H1 (cell line): ENCODE measurements around the gene PC. TPM values are rescaled to one million over a fixed set of nuclear protein-coding genes. Genes with fewer than 3 reads are reported as not detected.

Experiments
- CTCF ChIA-PET: fragments of 300-600 bp; sonication (Branson Sonifier 250); formaldehyde crosslinking; loops from one replicate; lab custom pipeline; 2021; ENCODE audit not compliant: partially characterized antibody; lab: Charles Lee
- POLR2A ChIA-PET: fragments of 300-600 bp; sonication (Branson Sonifier 250); formaldehyde crosslinking; loops from one replicate; lab custom pipeline; 2021; ENCODE audit warnings: inconsistent platforms; ENCODE audit not compliant: partially characterized antibody; lab: Charles Lee
- DNase-seq, 2 experiments: peaks; one replicate each; pipeline versions ENCODE4 v3.0.0 to v3.0.0-alpha.2; 2010 to 2022; ENCODE audit warnings: low spot score in 2 of 2, low read depth in 1 of 2, mixed read lengths in 1 of 2
- FAIRE-seq: peaks from 2 replicates; lab custom pipeline; 2011; peaks lifted over from hg19 to GRCh38; lab: Jason Lieb, UNC
- H2AFZ ChIP-seq: 2 replicates; pipeline ENCODE4 v1.8.1; 2012; ENCODE audit warnings: low read length, inconsistent platforms
- H2AK5ac ChIP-seq: 2 replicates; pipeline ENCODE4 v1.6.1; 2013; ENCODE audit warnings: low read depth, low read length
- H2BK120ac ChIP-seq: replicated peaks from 2 replicates; pipeline ENCODE3; 2013; ENCODE audit warnings: low read depth, low read length, inconsistent platforms
- H2BK12ac ChIP-seq: 2 replicates; pipeline ENCODE4 v1.6.1; 2013; ENCODE audit warnings: low read depth, low read length
- H2BK15ac ChIP-seq: 2 replicates; pipeline ENCODE4 v1.6.1; 2013; ENCODE audit warnings: low read length
- H2BK20ac ChIP-seq: 2 replicates; pipeline ENCODE4 v1.6.1; 2013; ENCODE audit warnings: low read length
- H2BK5ac ChIP-seq: 2 replicates; pipeline ENCODE4 v1.6.1; 2013; ENCODE audit warnings: low read depth, low read length
- H3K14ac ChIP-seq: 2 replicates; pipeline ENCODE4 v1.6.1; 2013; ENCODE audit warnings: inconsistent platforms; ENCODE audit not compliant: insufficient read length
- H3K18ac ChIP-seq: 2 replicates; pipeline ENCODE4 v1.6.1; 2013; ENCODE audit warnings: low read length; ENCODE audit errors: extremely low read depth
- H3K23ac ChIP-seq: 2 replicates; pipeline ENCODE4 v1.6.1; 2013; ENCODE audit warnings: inconsistent platforms; ENCODE audit not compliant: insufficient read length
- H3K23me2 ChIP-seq: 2 replicates; pipeline ENCODE4 v1.6.1; 2013; ENCODE audit warnings: low read depth, low read length
- H3K27ac ChIP-seq: 2 replicates; pipeline ENCODE4 v1.6.1; 2011; ENCODE audit warnings: low read depth, low read length, inconsistent platforms
- H3K27me3 ChIP-seq, 4 experiments: replicated peaks in 1 of 4; 1 replicate in 1 of 4; 2 replicates in 3 of 4; pipeline versions ENCODE4 v1.6.1 to v1.8.1; 2011 to 2013; ENCODE audit warnings: low read length in 3 of 4, mild to moderate bottlenecking in 3 of 4, inconsistent platforms in 2 of 4, mixed read lengths in 2 of 4, moderate library complexity in 1 of 4; ENCODE audit not compliant: control insufficient read depth in 3 of 4, insufficient read depth in 3 of 4; ENCODE audit errors: extremely low read depth in 1 of 4
- H3K36me3 ChIP-seq, 4 experiments: 2 replicates each; pipeline versions ENCODE4 v1.6.1 to v1.8.1; 2011 to 2013; ENCODE audit warnings: mild to moderate bottlenecking in 4 of 4, low read length in 3 of 4, moderate library complexity in 2 of 4, control low read depth in 1 of 4, inconsistent platforms in 1 of 4; ENCODE audit not compliant: insufficient read depth in 4 of 4, control insufficient read depth in 2 of 4
- H3K4ac ChIP-seq: replicated peaks from 2 replicates; pipeline ENCODE3; 2013; ENCODE audit warnings: low read length, low read depth, mixed read lengths, inconsistent platforms; ENCODE audit not compliant: insufficient read length
- H3K4me1 ChIP-seq, 4 experiments: replicated peaks in 1 of 4; 1 replicate in 1 of 4; 2 replicates in 3 of 4; pipeline versions ENCODE4 v1.6.1 to v1.8.1; 2011 to 2013; ENCODE audit warnings: low read length in 3 of 4, inconsistent platforms in 2 of 4, mixed read lengths in 1 of 4; ENCODE audit not compliant: insufficient read depth in 4 of 4, control insufficient read depth in 3 of 4
- H3K4me2 ChIP-seq, 2 experiments: 2 replicates each; pipeline versions ENCODE4 v1.6.1 to v1.8.1; 2011 to 2013; ENCODE audit warnings: low read depth in 2 of 2, low read length in 2 of 2, control low read depth in 1 of 2, inconsistent platforms in 1 of 2, mild to moderate bottlenecking in 1 of 2; ENCODE audit not compliant: insufficient read depth in 1 of 2
- H3K4me3 ChIP-seq, 4 experiments: fragments of 200-600, 300-600 bp in 1 of 4; sonication (generic), shearing (Covaris generic), sonication (Bioruptor Twin) in 1 of 4; 2 replicates each; pipeline versions ENCODE4 v1.5.1 to v1.8.1; 2011 to 2016; ENCODE audit warnings: low read length in 4 of 4, low read depth in 3 of 4, control low read depth in 2 of 4, inconsistent platforms in 2 of 4, mild to moderate bottlenecking in 2 of 4, mixed read lengths in 1 of 4, moderate library complexity in 1 of 4; ENCODE audit not compliant: insufficient read depth in 2 of 4; ENCODE audit errors: extremely low read depth in 1 of 4
- H3K56ac ChIP-seq: replicated peaks from 2 replicates; pipeline ENCODE3; 2013; ENCODE audit warnings: low read depth, mild to moderate bottlenecking, mixed read lengths, low read length, inconsistent platforms; ENCODE audit not compliant: insufficient read length
- H3K79me1 ChIP-seq: 2 replicates; pipeline ENCODE4 v1.6.1; 2013; ENCODE audit warnings: low read depth, low read length, control low read depth
- H3K79me2 ChIP-seq, 2 experiments: 2 replicates each; pipeline versions ENCODE4 v1.6.1 to v1.8.1; 2012 to 2013; ENCODE audit warnings: low read length in 2 of 2, mild to moderate bottlenecking in 2 of 2, inconsistent platforms in 1 of 2; ENCODE audit not compliant: insufficient read depth in 2 of 2, control insufficient read depth in 1 of 2
- H3K9ac ChIP-seq, 4 experiments: replicated peaks in 1 of 4; 1 replicate in 1 of 4; 2 replicates in 3 of 4; pipeline versions ENCODE4 v1.6.1 to v1.8.1; 2011 to 2013; ENCODE audit warnings: low read depth in 3 of 4, low read length in 3 of 4, control low read depth in 2 of 4, mild to moderate bottlenecking in 2 of 4, moderate library complexity in 2 of 4, inconsistent platforms in 1 of 4; ENCODE audit errors: extremely low read depth in 1 of 4
- H3K9me3 ChIP-seq, 2 experiments: 2 replicates each; pipeline versions ENCODE4 v1.6.1 to v1.8.1; 2012 to 2013; ENCODE audit warnings: mild to moderate bottlenecking in 2 of 2, moderate library complexity in 2 of 2, control low read depth in 1 of 2, inconsistent platforms in 1 of 2, low read depth in 1 of 2, low read length in 1 of 2, mixed read lengths in 1 of 2; ENCODE audit not compliant: insufficient read depth in 2 of 2
- H4K20me1 ChIP-seq, 2 experiments: replicated peaks in 1 of 2; 2 replicates each; pipeline versions ENCODE3 to v1.8.1; 2011 to 2013; ENCODE audit warnings: inconsistent platforms in 2 of 2, low read length in 2 of 2, mild to moderate bottlenecking in 1 of 2; ENCODE audit not compliant: insufficient read depth in 2 of 2, control insufficient read depth in 1 of 2
- H4K5ac ChIP-seq: 2 replicates; pipeline ENCODE4 v1.6.1; 2013; ENCODE audit warnings: low read length, low read depth, mixed read lengths, inconsistent platforms; ENCODE audit not compliant: insufficient read length
- H4K8ac ChIP-seq: 2 replicates; pipeline ENCODE4 v1.8.0; 2013; ENCODE audit warnings: mild to moderate bottlenecking, moderate library complexity, low read length, inconsistent platforms; ENCODE audit not compliant: insufficient read depth; ENCODE audit errors: extremely low read depth
- H4K91ac ChIP-seq: replicated peaks from 2 replicates; pipeline ENCODE3; 2013; ENCODE audit warnings: low read length, mixed read lengths, inconsistent platforms; ENCODE audit not compliant: insufficient read length
- BACH1 ChIP-seq: IDR thresholded peaks from 2 replicates; pipeline ENCODE4 v1.6.1; 2012; ENCODE audit warnings: low read length, improper control_type of control experiment
- BRCA1 ChIP-seq: IDR thresholded peaks from 2 replicates; pipeline ENCODE4 v1.6.1; 2012; ENCODE audit warnings: low read depth, low read length, improper control_type of control experiment
- CBX5 ChIP-seq: fragments of 300-800, 300-1000 bp; sonication (generic); IDR thresholded peaks from 2 replicates; pipeline ENCODE4 v1.7.1; 2016; ENCODE audit warnings: antibody characterized with exemption, low read length, low read depth
- FOSL1 ChIP-seq: IDR thresholded peaks from 2 replicates; pipeline ENCODE4 v1.6.1; 2011; ENCODE audit warnings: mild to moderate bottlenecking, low read depth, low read length, moderate library complexity; ENCODE audit not compliant: insufficient read depth
- GABPA ChIP-seq: IDR thresholded peaks from 2 replicates; pipeline ENCODE4 v1.6.1; 2011; ENCODE audit warnings: mild to moderate bottlenecking, low read length, moderate library complexity, borderline replicate concordance; ENCODE audit not compliant: insufficient read depth
- GTF2F1 ChIP-seq: IDR thresholded peaks from 2 replicates; pipeline ENCODE4 v1.6.1; 2012; ENCODE audit warnings: low read depth, low read length, improper control_type of control experiment, borderline replicate concordance
- NANOG ChIP-seq: IDR thresholded peaks from 2 replicates; pipeline ENCODE4 v1.6.1; 2011; ENCODE audit warnings: low read length, low read depth, mild to moderate bottlenecking, inconsistent platforms; ENCODE audit not compliant: insufficient read depth, poor library complexity, severe bottlenecking
- SIRT6 ChIP-seq: IDR thresholded peaks from one replicate; pipeline ENCODE4 v1.7.1; 2012; ENCODE audit warnings: low read length, inconsistent platforms
- TAF7 ChIP-seq: optimal IDR thresholded peaks from 2 replicates; pipeline ENCODE3; 2011; ENCODE audit warnings: low read depth, mild to moderate bottlenecking, inconsistent platforms, low read length, moderate library complexity, borderline replicate concordance
- WGBS, 2 experiments: shearing (Covaris generic) in 1 of 2; methylation state at CpG; one replicate each; pipeline versions ENCODE4 v1.1.6 to v1.1.7; 2013 to 2015; ENCODE audit warnings: low lambda C conversion rate in 2 of 2, mixed read lengths in 2 of 2, inconsistent platforms in 1 of 2, low coverage in 1 of 2, missing lambda C conversion rate in 1 of 2; ENCODE audit not compliant: insufficient replicate concordance in 2 of 2, insufficient coverage in 1 of 2, insufficient read length in 1 of 2; ENCODE audit errors: extremely low coverage in 1 of 2, missing lambda C conversion rate in 1 of 2; 5-methylcytosine and 5-hydroxymethylcytosine counted together
- polyA plus RNA-seq, 7 experiments: library from polyadenylated mRNA; depleted of rRNA in 3 of 7; stranded (reverse) in 5 of 7; unstranded in 2 of 7; fragments of >200 nt in 5 of 7; fragments of 200-250 nt in 2 of 7; gene quantifications; 1 replicate in 5 of 7; 2 replicates in 1 of 7; 4 replicates in 1 of 7; pipeline versions ENCODE4 v1.2.1 to v1.2.3, GENCODE V29; 2011 to 2013; ENCODE audit warnings: missing spikeins in 2 of 7, mixed read lengths in 2 of 7
- total RNA-seq: library from RNA; stranded (reverse); fragmentation: NEBNext Ultra II Directional; extraction: Animal tissue kit (Norgen Biotek cat#: 25700); gene quantifications from 2 replicates; pipeline ENCODE4 v1.2.1, GENCODE V29; 2021

Gene PC
- total and polyA plus RNA-seq, 2 of the 8 experiments (the other 6 are each of a cell fraction or from before 2014, with no cell fraction given) = 11.5 to 27.5 TPM

GRCh38 chr11:66929753-66930152 lies 28.4 kb downstream of the PC start:
- Histone ChIP-seq H3K9ac (no peak overlapping the region), H3K27ac (no peak overlapping the region), H3K36me3 (no peaks in the 10 kb centered on the region), H4K5ac (no peak overlapping the region), H4K20me1 (no peaks in the 10 kb centered on the region), H3K4me1 (no peaks in the 10 kb centered on the region), H3K23ac (no peak overlapping the region), H3K27me3 (no peaks in the 10 kb centered on the region), H3K14ac (no peak overlapping the region), H2BK12ac (no peak overlapping the region), H3K9me3 (0 out of 4 replicates have a peak, but pooled peaks cover 0 to 2% of the 10 kb centered on the region in 2 experiments), H2BK15ac (no peak overlapping the region), H3K4me2 (no peak overlapping the region), H3K18ac (no peak overlapping the region), H2AFZ (no peak overlapping the region), H4K8ac (no peak overlapping the region), H3K4ac (no peak overlapping the region), H3K79me1 (no peaks in the 10 kb centered on the region), H2BK120ac (no peak overlapping the region), H3K56ac (no peak overlapping the region), H2BK20ac (no peak overlapping the region), H3K79me2 (no peaks in the 10 kb centered on the region), H3K23me2 (no peaks in the 10 kb centered on the region), H2BK5ac (no peak overlapping the region), H2AK5ac (no peak overlapping the region)
- DNase-seq (no peak), FAIRE-seq (no peak)
- CTCF ChIA-PET = interaction anchor here (0.7 to 1.0 kb wide), 2 partner anchors 19 to 21 kb away, joined by 3 read pairs; no protein-coding TSS in a partner anchor
- TF ChIP-seq TAF7 (no peak), BACH1 (no peak), CBX5 (no peak), BRCA1 (no peak), SIRT6 (no peak), NANOG (no peak), GTF2F1 (no peak), GABPA (no peak), FOSL1 (no peak)
- TF ChIP-seq, all 59 proteins: peak for 0
- Histone ChIP-seq H4K91ac (no peak overlapping the region), H3K4me3 (no peak overlapping the region)
- 74% methylated on average over 4 of the region's 4 CpGs; no CpG with 5 or more reads in 1 of the 2 experiments for WGBS, 2 experiments
- POLR2A ChIA-PET = interaction anchor here (0.7 to 1.2 kb wide), 2 partner anchors 28 to 60 kb away, joined by 3 to 4 read pairs; no protein-coding TSS in a partner anchor
